HK-2 (cell line): ENCODE results near the gene DCDC1.

Experiments
- DNase-seq: peaks from one replicate; pipeline ENCODE4 v3.0.0-alpha.2; 2018; ENCODE audit not compliant: unreplicated experiment

DCDC1 gene

GRCh38 chr11:30917859-30918478 lies 451.6 kb downstream of the DCDC1 start:
- no peak for DNase-seq

GRCh38 chr11:30917266-30917665 lies 452.3 kb downstream of the DCDC1 start:
- no peak for DNase-seq

- no peak for DNase-seq
Observed at GRCh38 chr11:30916764-30917163, 452.8 kb downstream of the DCDC1 start.

GRCh38 chr11:30914143-30914762 lies 455.3 kb downstream of the DCDC1 start:
- peak; percentile 18 for DNase-seq

GRCh38 chr11:30911247-30911646 lies 458.3 kb downstream of the DCDC1 start:
- DNase-seq: no peak

GRCh38 chr11:30908857-30909256 lies 460.7 kb downstream of the DCDC1 start:
- no peak for DNase-seq

DNA sequence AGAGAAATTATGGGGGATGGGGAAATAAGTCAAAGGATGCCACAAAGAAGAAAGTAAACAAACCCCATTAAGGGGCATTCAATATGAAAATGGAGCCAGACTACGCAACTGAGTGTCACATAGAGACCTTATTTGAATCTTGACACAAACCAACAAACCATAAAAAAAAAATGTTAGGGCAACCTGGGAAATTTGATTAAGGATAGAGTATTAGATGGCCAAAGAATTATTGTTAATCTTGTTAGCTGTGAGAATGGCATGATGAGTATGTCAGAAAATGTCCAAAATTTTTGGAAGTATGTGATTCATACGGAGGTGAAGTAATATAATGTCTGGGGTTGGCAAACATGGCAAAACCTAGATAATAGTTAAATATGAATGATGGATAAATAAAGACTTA lies 461.3 kb downstream of the DCDC1 start:
- DNase-seq: no peak

GRCh38 chr11:30902929-30903328 lies 466.6 kb downstream of the DCDC1 start:
- DNase-seq: no peak

DNA sequence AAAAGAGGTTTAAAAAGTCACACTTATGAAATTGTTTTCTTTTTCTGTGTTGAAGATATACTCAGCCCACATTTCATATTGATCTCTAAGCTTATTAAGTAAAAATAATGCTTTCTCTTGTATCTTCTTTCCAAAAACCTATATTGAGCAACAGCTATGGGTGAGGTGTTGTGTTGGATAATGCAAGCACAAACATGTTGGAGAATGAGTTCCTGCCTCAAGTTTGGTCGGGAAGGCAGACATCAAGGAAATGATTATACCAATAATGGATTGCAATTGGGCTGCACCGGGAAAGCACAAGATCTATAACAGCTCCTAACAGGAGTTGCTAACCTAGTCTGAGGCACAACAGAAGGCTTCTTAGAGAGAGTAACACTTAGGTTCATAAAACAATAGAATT lies 474.5 kb downstream of the DCDC1 start:
- no peak for DNase-seq

DNA sequence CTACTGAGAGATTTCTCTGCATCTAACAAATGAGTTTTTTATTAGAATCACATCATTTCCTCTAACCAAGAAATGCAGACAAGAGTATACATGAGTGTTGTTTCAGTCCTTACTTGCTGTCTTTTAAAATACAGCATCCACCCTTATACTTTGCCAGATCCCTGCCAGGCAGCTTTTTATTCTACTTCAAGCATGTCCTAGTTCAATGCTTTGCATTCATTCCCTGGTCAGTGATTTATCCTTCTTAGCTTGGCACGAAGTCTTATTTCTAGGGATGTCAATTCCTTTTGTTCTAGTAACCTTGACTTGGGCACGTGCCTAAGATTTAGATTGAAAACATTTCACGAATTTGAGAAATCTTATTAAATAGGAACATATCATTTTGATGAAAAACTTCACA lies 476.2 kb downstream of the DCDC1 start:
- no peak for DNase-seq

GRCh38 chr11:30889143-30889794 lies 480.3 kb downstream of the DCDC1 start:
- DNase-seq: no peak

GRCh38 chr11:30879322-30880005 lies 490.1 kb downstream of the DCDC1 start:
- no peak for DNase-seq

- no peak for DNase-seq
Observed at GRCh38 chr11:30878400-30878799, 491.1 kb downstream of the DCDC1 start.

DNA sequence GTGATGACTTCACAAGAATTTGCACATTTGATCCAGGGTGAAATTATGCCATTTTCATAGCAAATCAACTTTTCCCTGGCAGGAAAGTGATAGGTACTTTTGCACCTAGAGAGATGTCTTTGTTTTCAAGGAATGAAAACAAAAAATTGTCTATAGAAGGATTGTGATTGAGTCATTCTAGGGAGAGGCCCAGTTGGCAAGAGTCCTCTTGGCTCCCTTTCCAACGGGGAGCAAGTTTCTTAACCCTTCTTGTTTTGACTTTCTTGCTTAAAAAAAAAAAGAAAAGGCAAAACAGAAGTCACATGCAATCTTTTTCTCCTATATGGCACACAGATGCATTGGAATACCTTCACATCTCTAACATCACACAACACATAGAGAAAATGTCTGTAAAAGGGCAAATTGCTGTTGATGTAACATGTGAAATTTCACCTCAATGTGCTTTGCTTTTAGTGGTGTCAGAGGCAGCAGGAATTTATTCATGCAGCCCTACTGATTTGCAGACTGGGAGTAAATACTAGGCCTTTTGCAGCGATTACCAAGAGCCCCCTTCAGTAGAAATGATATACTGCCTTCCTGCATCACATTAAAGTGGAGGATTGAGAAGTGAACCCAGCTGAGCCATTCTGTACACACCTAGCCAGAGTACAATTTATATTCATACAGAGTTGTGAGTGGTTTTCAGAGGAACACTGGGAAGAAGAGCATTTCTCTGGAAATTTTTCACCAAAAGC lies 492.7 kb downstream of the DCDC1 start:
- DNase-seq: no peak

GRCh38 chr11:30876228-30876627 lies 493.3 kb downstream of the DCDC1 start:
- DNase-seq: no peak

DNA sequence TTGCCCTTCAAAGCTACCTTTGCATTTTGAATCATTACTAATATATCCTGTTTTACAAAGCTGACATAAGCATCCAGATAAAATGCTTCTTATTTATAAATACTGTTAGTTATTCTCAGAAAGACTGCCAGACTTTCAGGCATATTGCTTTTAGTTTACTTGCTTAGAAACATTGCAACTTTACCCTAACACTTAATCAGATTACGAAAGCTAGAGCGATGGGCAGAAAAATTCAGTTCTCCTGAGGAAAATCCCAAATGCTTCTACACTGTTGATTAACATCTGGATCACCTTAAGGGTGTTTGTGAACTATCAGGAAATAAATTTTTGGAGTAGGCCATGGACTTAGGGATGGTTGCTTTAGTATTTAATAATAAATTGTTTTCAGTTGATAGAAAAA lies 493.7 kb downstream of the DCDC1 start:
- DNase-seq: no peak

- DNase-seq: no peak
Observed at GRCh38 chr11:30873924-30874610, 495.5 kb downstream of the DCDC1 start.

DNA sequence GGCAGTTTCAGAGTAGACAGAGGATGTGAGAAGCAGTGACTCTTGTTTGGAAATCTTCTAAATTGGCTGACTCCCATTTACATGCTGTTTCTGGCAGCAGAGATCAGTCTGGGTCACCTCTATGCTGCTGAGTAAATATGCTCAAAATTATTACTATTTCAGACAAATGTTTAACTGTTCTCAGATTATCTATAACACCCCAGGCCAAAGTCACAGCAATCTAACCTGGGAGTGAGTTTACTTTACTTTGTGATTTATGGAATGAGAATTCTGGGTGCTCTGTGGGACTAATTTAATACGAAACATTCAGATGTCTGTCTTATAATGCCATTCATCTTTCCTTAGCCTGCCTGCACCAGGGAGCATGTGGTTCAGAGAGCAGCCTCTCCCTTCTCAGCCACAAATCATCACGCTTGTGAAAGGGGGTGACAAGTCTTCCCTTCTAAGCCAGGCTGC lies 500.9 kb downstream of the DCDC1 start:
- DNase-seq: no peak

DNA sequence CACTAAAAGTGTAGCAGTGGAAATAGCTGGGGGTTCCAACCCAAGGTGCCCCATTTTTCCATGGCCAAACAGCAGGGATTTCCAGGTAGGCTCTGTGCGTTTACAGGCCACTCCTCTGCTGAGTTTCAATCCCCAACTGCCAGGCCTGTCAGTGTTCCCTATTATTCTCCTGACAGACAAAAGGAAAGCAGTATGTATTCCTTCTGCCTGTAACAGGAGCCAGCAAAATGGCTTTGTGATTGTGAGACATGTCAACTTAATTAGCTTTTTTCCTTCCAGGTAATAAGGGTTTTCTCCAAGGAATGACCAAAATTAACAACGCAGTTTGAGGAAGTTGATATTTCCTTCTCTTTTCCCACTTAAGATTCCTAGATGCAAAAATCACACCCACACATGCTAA lies 506.3 kb downstream of the DCDC1 start:
- DNase-seq: no peak

GRCh38 chr11:30861531-30861930 lies 508.0 kb downstream of the DCDC1 start:
- DNase-seq: no peak

DNA sequence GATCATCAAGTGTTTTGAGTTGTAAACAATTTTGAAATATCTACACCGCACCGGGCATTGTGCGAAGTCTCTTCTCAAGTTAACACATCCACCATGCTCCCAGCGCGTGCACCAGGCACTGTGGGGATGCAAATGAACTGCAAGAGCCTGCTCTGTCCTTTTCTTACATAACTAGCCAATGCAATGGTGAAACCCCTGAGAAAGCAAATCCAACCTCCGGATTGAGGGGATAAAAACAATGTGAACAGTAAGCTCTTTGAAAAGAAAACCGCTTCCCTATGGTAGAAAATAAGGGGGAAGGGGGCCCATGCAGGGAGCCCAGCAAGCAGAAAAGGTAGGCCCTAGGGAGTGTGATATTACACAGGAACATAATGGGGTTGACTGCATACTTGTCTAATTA lies 508.5 kb downstream of the DCDC1 start:
- DNase-seq: no peak
